ENCODE measurements around the gene NDUFS3. TPM values are rescaled to one million over a fixed set of nuclear protein-coding genes. Genes with fewer than 3 reads are reported as not detected.
A peak's percentile ranks its signal among the peaks of the same experiment; 100 is the strongest.
"Not testable (repeated sequence)": the region's sequence is repeated elsewhere in the genome, so short reads cannot be mapped to it uniquely, and the experiment has no call there.

NDUFS3 gene
- total RNA-seq (85.8 TPM), polyA plus RNA-seq (ENCODE audit: insufficient read depth, low read depth, low replicate concordance) (368 TPM)
- long read RNA-seq, donor 1, transcript NDUFS3-201 (7 exons, 958 nt) = major isoform, 36 of 51 reads
- long read RNA-seq, donor 1, transcript NDUFS3-205 (2 exons, 269 nt) = minor isoform, 5 of 51 reads
- long read RNA-seq, donor 1, partial matches to known transcripts = 9 of 51 reads
- long read RNA-seq, donor 1, other reads (novel, unspliced or antisense) = 0 of 51 reads
- long read RNA-seq, donor 2, transcript NDUFS3-205 (2 exons, 269 nt) = minor isoform, 5 of 76 reads
- long read RNA-seq, donor 2, transcript NDUFS3-201 (7 exons, 958 nt) = major isoform, 56 of 76 reads
- long read RNA-seq, donor 2, partial matches to known transcripts = 6 of 76 reads
- long read RNA-seq, donor 2, other reads (novel, unspliced or antisense) = 6 of 76 reads
- long read RNA-seq, donor 3, transcript NDUFS3-201 (7 exons, 958 nt) = major isoform, 61 of 72 reads
- long read RNA-seq, donor 3, partial matches to known transcripts = 5 of 72 reads
- long read RNA-seq, donor 3, other reads (novel, unspliced or antisense) = 0 of 72 reads
- long read RNA-seq, donor 4, transcript NDUFS3-201 (7 exons, 958 nt) = major isoform, 32 of 37 reads
- long read RNA-seq, donor 4, partial matches to known transcripts = 0 of 37 reads
- long read RNA-seq, donor 4, other reads (novel, unspliced or antisense) = 0 of 37 reads
- long read RNA-seq, donor 5, transcript NDUFS3-201 (7 exons, 958 nt) = major isoform, 5 of 6 reads
- long read RNA-seq, donor 5, partial matches to known transcripts = 0 of 6 reads
- long read RNA-seq, donor 5, other reads (novel, unspliced or antisense) = 0 of 6 reads
- long read RNA-seq, donor 6, transcript NDUFS3-201 (7 exons, 958 nt) = major isoform, 90 of 116 reads
- long read RNA-seq, donor 6, transcript NDUFS3-205 (2 exons, 269 nt) = minor isoform, 9 of 116 reads
- long read RNA-seq, donor 6, partial matches to known transcripts = 14 of 116 reads
- long read RNA-seq, donor 6, other reads (novel, unspliced or antisense) = 0 of 116 reads
- long read RNA-seq, donor 7, transcript NDUFS3-201 (7 exons, 958 nt) = major isoform, 38 of 51 reads
- long read RNA-seq, donor 7, partial matches to known transcripts = 2 of 51 reads
- long read RNA-seq, donor 7, other reads (novel, unspliced or antisense) = 11 of 51 reads
- long read RNA-seq, donor 8, transcript NDUFS3-201 (7 exons, 958 nt) = major isoform, 38 of 92 reads
- long read RNA-seq, donor 8, partial matches to known transcripts = 8 of 92 reads
- long read RNA-seq, donor 8, other reads (novel, unspliced or antisense) = 38 of 92 reads
- long read RNA-seq, donor 9, transcript NDUFS3-205 (2 exons, 269 nt) = minor isoform, 5 of 37 reads
- long read RNA-seq, donor 9, transcript NDUFS3-201 (7 exons, 958 nt) = major isoform, 31 of 37 reads
- long read RNA-seq, donor 9, partial matches to known transcripts = 0 of 37 reads
- long read RNA-seq, donor 9, other reads (novel, unspliced or antisense) = 0 of 37 reads
- long read RNA-seq, donor 10, transcript NDUFS3-201 (7 exons, 958 nt) = major isoform, 45 of 60 reads
- long read RNA-seq, donor 10, partial matches to known transcripts = 9 of 60 reads
- long read RNA-seq, donor 10, other reads (novel, unspliced or antisense) = 0 of 60 reads

DNA sequence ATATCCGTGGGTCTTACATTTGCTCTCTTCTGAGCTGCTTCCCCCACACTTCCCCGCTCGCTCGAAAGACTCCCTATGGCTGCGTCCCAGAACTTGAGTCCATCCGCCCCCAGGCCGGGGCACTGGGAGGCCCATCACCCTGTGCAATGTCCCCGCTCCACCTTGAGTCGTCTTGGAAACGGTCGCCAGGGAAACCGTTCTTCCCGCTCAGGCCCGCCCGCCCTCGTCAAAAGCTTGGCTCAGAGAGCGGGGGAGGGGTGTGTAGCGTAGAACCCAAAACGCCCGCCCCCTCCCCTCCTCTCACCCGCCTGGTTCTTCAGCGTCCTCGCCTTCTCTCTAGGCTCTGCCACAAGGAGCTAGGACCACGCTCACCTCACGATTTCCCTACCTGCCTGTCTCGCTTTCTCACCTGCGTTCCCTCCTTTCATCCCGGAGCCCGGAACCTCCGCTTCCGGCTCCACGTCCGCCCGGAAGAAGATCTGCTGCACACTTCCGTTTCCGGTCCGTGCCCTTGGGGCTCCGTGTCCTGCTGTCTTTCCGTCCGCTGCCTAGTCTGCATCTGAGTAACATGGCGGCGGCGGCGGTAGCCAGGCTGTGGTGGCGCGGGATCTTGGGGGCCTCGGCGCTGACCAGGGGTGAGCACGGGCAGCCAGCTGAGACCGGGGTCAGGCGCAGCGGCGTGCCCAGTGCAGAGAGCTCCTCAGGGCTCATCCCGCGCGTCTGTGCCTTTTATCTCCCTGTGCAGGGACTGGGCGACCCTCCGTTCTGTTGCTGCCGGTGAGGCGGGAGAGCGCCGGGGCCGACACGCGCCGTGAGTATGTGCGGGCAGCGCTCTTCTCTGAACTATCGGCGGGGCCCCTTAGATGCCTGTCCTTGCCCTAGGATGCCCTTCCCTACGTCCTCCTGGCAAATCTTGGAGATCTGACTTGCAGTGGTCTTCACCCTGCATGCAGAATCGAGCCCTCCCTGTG is at the start of gene NDUFS3, which contains the start of gene KBTBD4:
Gene NDUFS3 (plus strand): TSS at position 551 of the 971 bp plus-strand sequence. CDS start 18 bp downstream, at position 569.
Gene KBTBD4 (minus strand): TSS at position 447 of the 971 bp plus-strand sequence. CDS start 19 bp downstream, at position 428.
- intact Hi-C loops (cut with DNase I) = no loop called here

DNA sequence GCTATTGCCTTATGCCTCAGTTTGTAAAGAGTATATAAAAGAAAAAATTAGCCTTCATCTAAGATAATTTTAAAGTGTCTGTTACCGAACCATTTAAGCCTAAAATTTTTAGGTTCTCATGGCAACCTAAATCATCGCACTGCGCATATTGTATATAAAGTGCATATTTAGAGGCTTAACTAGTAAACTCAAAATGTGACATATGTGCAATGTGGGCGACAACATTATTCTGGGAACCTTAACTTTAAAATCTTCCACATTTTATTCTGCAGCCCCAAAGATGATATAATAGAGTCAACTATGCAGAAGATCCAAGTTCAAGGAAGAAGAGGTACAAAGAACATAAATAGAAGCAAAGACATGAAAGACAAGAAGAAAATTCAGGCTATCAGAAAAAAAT is 48.9 kb upstream of the NDUFS3 start:
- Histone ChIP-seq H3K27ac (ENCODE audit: low read depth in 2 of 2, low read length in 2 of 2) (no peak overlapping the region), H3K4me3 (ENCODE audit: low read length in 3 of 3) (no peak overlapping the region), H3K36me3 (ENCODE audit: control insufficient read depth in 2 of 3, insufficient read depth in 3 of 3, low read length in 3 of 3) (no peaks in the 10 kb centered on the region), H3K9ac (ENCODE audit: low read length in 3 of 3) (no peak overlapping the region), H3K27me3 (ENCODE audit: control insufficient read depth, insufficient read depth, low read length) (no peaks in the 10 kb centered on the region), H3K9me3 (ENCODE audit: control insufficient read depth in 2 of 3, insufficient read depth in 1 of 3, low read length in 3 of 3) (no peaks in the 10 kb centered on the region), H3K4me1 (ENCODE audit: control insufficient read depth in 2 of 3, insufficient read depth in 2 of 3, low read depth in 1 of 3, low read length in 3 of 3) (peaks cover 0 to 18% (median 8%) of the 10 kb centered on the region in 3 donors)
- no peak for FAIRE-seq
- DNase-seq = no peak
- TF ChIP-seq, protein P1, sequence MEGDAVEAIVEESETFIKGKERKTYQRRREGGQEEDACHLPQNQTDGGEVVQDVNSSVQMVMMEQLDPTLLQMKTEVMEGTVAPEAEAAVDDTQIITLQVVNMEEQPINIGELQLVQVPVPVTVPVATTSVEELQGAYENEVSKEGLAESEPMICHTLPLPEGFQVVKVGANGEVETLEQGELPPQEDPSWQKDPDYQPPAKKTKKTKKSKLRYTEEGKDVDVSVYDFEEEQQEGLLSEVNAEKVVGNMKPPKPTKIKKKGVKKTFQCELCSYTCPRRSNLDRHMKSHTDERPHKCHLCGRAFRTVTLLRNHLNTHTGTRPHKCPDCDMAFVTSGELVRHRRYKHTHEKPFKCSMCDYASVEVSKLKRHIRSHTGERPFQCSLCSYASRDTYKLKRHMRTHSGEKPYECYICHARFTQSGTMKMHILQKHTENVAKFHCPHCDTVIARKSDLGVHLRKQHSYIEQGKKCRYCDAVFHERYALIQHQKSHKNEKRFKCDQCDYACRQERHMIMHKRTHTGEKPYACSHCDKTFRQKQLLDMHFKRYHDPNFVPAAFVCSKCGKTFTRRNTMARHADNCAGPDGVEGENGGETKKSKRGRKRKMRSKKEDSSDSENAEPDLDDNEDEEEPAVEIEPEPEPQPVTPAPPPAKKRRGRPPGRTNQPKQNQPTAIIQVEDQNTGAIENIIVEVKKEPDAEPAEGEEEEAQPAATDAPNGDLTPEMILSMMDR (IDR thresholded peaks at IDR 0.05; ENCODE audit: borderline replicate concordance, extremely low read depth, insufficient read depth) = no peak
- intact Hi-C loops (cut with DNase I) = no loop called here

More for the DNA sequence above, at the start of gene NDUFS3, which contains the start of gene KBTBD4:
- H3K27me3 ChIP-seq (ENCODE audit: control insufficient read depth, insufficient read depth, low read length) = no peaks in the 10 kb centered on the region
- DNase-seq (peak; percentile 95 to 97 (median 97)), FAIRE-seq (no peak)
- peaks cover 10 to 30% (median 23%) of the 10 kb centered on the region in 3 donors for H3K36me3 ChIP-seq (ENCODE audit: control insufficient read depth in 2 of 3, insufficient read depth in 3 of 3, low read length in 3 of 3)
- H3K4me3 ChIP-seq (ENCODE audit: low read length in 3 of 3) = peak within 1 kb of the TSS; percentile 95 to 98 (median 96)
- H3K9me3 ChIP-seq (ENCODE audit: control insufficient read depth in 2 of 3, insufficient read depth in 1 of 3, low read length in 3 of 3) = no peaks in the 10 kb centered on the region
- TF ChIP-seq, protein P1 (IDR thresholded peaks at IDR 0.05; ENCODE audit: borderline replicate concordance, extremely low read depth, insufficient read depth) = no peak
- H3K9ac ChIP-seq (ENCODE audit: low read length in 3 of 3) = peak within 1 kb of the TSS; percentile 74 to 94 (median 85)
- peaks cover 5 to 23% (median 20%) of the 10 kb centered on the region in 3 donors for H3K4me1 ChIP-seq (ENCODE audit: control insufficient read depth in 2 of 3, insufficient read depth in 2 of 3, low read depth in 1 of 3, low read length in 3 of 3)
- H3K27ac ChIP-seq (ENCODE audit: low read depth in 2 of 2, low read length in 2 of 2) = peak within 1 kb of the TSS; percentile 86 to 96

DNA sequence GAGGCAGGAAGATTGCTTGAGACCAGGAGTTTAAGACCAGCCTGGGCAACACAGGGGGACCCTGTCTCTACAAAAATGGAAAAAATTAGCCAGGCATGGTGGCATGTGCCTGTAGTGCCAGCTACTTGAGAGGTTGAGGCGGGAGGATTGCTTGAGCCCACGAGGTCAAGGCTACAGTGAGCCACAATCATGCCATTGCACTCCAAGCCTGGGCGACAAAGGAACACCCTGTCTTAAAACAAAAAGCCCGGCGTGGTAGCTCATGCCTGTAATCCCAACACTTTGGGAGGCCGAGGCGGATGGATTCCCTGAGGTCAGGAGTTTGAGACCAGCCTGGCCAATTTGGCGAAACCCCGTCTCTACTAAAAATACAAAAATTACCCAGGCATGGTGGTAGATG is 48.2 kb upstream of the NDUFS3 start:
- H3K9ac ChIP-seq (ENCODE audit: low read length in 3 of 3); H3K9me3 ChIP-seq (ENCODE audit: control insufficient read depth in 2 of 3, insufficient read depth in 1 of 3, low read length in 3 of 3); H3K36me3 ChIP-seq (ENCODE audit: control insufficient read depth in 2 of 3, insufficient read depth in 3 of 3, low read length in 3 of 3); H3K4me3 ChIP-seq (ENCODE audit: low read length in 3 of 3); H3K27me3 ChIP-seq (ENCODE audit: control insufficient read depth, insufficient read depth, low read length); FAIRE-seq; H3K27ac ChIP-seq (ENCODE audit: low read depth in 2 of 2, low read length in 2 of 2); intact Hi-C loops (cut with DNase I); DNase-seq: not testable (repeated sequence)
- H3K4me1 ChIP-seq (ENCODE audit: control insufficient read depth in 2 of 3, insufficient read depth in 2 of 3, low read depth in 1 of 3, low read length in 3 of 3) = peaks cover 0 to 12% (median 3%) of the 10 kb centered on the region in 3 donors

Data from kidney (tissue), 22 donors.